GM12891 (cell line): ENCODE data around the gene RAET1L.
"Not testable (repeated sequence)": the region's sequence is repeated elsewhere in the genome, so short reads cannot be mapped to it uniquely, and the experiment has no call there.

ENCODE experiments used
- PAX5 ChIP-seq: IDR thresholded peaks from 2 replicates; pipeline ENCODE4 v1.6.1; 2011; ENCODE audit warnings: low read length, moderate library complexity, mild to moderate bottlenecking; ENCODE audit not compliant: insufficient read depth, severe bottlenecking
- POLR2A ChIP-seq: IDR thresholded peaks from 2 replicates; pipeline ENCODE4 v1.6.1; 2011; ENCODE audit warnings: low read depth, low read length, control low read depth
- POLR2AphosphoS5 ChIP-seq: IDR thresholded peaks from 2 replicates; pipeline ENCODE4 v1.6.1; 2011; ENCODE audit warnings: low read depth, low read length, control low read depth
- POU2F2 ChIP-seq: IDR thresholded peaks from 2 replicates; pipeline ENCODE4 v1.6.1; 2011; ENCODE audit warnings: low read depth, mild to moderate bottlenecking, control low read depth, low read length, moderate library complexity
- SPI1 ChIP-seq: IDR thresholded peaks from 2 replicates; pipeline ENCODE4 v1.6.1; 2011; ENCODE audit warnings: low read depth, low read length, control low read depth
- TAF1 ChIP-seq: IDR thresholded peaks from 2 replicates; pipeline ENCODE4 v1.6.1; 2011; ENCODE audit warnings: low read depth, low read length, control low read depth

- not testable (repeated sequence) for TF ChIP-seq POLR2A, TAF1, POLR2AphosphoS5, SPI1, POU2F2, PAX5
Observed at GRCh38 chr6:150012846-150013784, 12.2 kb downstream of the RAET1L start.
